Mononuclear cell (primary cell): ENCODE data around the gene DYNC1I1. TPM values are rescaled to one million over a fixed set of nuclear protein-coding genes. Genes with fewer than 3 reads are reported as not detected.

Experiments used
- H3K27me3 ChIP-seq: 2 replicates; pipeline ENCODE4 v1.6.0; 2011; ENCODE audit warnings: low read length, control low read depth; ENCODE audit not compliant: insufficient read depth
- H3K4me1 ChIP-seq: 2 replicates; pipeline ENCODE4 v1.5.1; 2011; ENCODE audit warnings: mild to moderate bottlenecking, low read length, control low read depth; ENCODE audit not compliant: insufficient read depth
- H3K4me3 ChIP-seq: 2 replicates; pipeline ENCODE4 v1.5.1; 2011; ENCODE audit warnings: mild to moderate bottlenecking, low read length, moderate library complexity
- H3K9me3 ChIP-seq: 2 replicates; pipeline ENCODE4 v1.5.1; 2011; ENCODE audit warnings: low read depth, mild to moderate bottlenecking, control low read depth, low read length
- total RNA-seq: library from RNA; depleted of rRNA; stranded (reverse); fragments of >200 nt; gene quantifications from one replicate; pipeline ENCODE4 v1.2.3, GENCODE V29; 2012

The DYNC1I1 gene
- total RNA-seq, 1 donor = 0.10 TPM

DNA sequence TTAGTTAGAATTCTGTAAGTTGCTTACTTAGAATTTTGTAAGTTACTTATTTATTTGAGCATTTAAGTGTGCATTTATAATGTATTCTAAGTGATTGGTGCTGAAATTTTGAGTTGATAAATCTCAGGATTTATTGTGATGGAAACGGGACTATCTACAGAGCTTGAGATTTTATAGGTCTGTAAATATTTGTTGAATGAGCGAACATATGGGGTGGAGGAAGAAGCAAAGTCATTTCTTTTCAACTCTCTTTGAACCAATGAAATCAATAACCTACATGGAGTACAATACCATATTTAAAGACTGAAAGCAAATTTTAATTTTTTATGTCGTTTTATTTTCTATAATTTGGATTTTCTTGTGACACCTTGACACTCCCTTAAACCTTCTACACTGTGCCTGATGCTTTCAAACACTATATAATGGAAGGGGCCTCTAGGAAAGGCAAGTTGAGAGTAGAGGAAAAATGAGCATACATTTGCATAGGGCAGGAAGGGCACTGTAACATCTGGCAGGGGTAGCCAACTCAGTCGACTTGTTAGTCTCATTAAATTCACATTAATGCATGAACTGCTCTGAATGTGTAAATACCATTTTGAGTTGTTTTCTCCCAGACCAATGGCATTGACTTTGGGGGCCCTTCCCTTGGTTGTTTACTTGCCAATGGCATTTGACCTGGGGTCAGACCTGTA, 204.2 kb downstream of the DYNC1I1 start:
- Histone ChIP-seq H3K27me3 (no peaks in the 10 kb centered on the region), H3K4me1 (no peaks in the 10 kb centered on the region), H3K4me3 (no peak overlapping the region), H3K9me3 (no peaks in the 10 kb centered on the region)

DNA sequence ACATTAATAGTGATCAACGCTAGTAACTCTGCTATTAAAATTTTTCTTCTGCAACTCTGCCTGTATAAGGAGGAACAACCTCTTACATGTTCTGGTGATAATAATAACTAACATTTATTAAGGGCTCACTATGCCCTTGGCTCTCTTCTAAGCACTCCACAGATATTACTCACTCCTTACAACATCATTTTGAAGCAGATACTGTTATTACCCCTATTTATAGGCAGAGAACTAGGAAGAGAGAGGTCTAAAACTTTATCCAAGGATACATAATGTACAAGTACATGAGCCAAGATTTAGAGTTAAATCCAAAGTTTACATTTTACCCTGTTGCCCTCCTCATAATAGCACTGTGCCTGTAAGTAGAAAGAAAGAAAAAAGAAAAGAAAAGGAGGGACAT, 205.6 kb downstream of the DYNC1I1 start:
- H3K4me1 ChIP-seq = no peaks in the 10 kb centered on the region
- H3K4me3 ChIP-seq = no peak overlapping the region
- H3K27me3 ChIP-seq = no peaks in the 10 kb centered on the region
- no peaks in the 10 kb centered on the region for H3K9me3 ChIP-seq

DNA sequence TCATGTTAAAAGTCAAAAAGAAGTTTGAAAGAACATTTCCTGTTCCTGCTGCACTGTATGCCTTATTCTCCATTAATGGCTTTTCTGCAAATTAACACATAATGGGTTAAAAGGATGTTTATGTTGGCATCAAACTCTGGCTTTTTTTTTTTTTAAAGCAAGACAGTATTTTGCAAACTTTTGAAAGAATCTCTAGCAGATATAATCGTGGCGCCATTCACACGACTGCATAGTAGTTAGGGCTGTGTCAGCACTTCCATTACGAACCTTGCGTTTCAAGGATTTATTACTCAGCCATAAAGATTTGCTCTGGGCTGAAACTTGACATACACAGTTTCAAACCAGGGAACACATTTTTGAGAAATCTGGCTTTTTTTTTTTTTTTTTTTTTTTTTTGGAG, 207.8 kb downstream of the DYNC1I1 start:
- H3K4me3 ChIP-seq = no peak overlapping the region
- no peaks in the 10 kb centered on the region for H3K4me1 ChIP-seq
- no peaks in the 10 kb centered on the region for H3K27me3 ChIP-seq
- no peaks in the 10 kb centered on the region for H3K9me3 ChIP-seq

DNA sequence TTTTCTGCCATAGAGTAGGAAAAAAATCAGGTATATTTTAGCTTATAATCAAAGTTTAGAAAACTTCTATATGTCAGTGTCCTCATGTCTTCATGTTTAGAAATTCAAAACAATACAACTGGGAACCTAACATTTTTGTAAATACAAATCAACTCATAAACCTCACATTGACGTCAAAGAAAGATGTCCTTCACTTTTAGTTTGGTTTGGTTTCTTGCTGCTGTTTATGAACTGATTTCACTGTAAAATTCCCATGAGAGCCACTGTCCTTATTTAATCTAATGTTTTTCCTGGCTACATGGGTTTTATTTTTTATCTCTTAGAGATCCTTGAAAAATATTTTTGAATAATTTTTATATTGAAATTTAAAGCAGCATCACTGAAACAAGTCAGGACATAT, 208.4 kb downstream of the DYNC1I1 start:
- no peaks in the 10 kb centered on the region for H3K4me1 ChIP-seq
- H3K27me3 ChIP-seq = no peaks in the 10 kb centered on the region
- H3K4me3 ChIP-seq = no peak overlapping the region
- H3K9me3 ChIP-seq = no peaks in the 10 kb centered on the region

GRCh38 chr7:95986178-95986764, 213.9 kb downstream of the DYNC1I1 start:
- H3K4me3 ChIP-seq = no peak overlapping the region
- no peaks in the 10 kb centered on the region for H3K9me3 ChIP-seq
- no peaks in the 10 kb centered on the region for H3K4me1 ChIP-seq

GRCh38 chr7:95989301-95989700, 216.9 kb downstream of the DYNC1I1 start:
- Histone ChIP-seq H3K27me3 (no peaks in the 10 kb centered on the region), H3K4me3 (no peak overlapping the region), H3K9me3 (no peaks in the 10 kb centered on the region), H3K4me1 (no peaks in the 10 kb centered on the region)

More at GRCh38 chr7:95986178-95986764, 213.9 kb downstream of the DYNC1I1 start:
- H3K27me3 ChIP-seq = no peaks in the 10 kb centered on the region

GRCh38 chr7:95993380-95993779, 221.0 kb downstream of the DYNC1I1 start:
- Histone ChIP-seq H3K4me3 (no peak overlapping the region), H3K4me1 (no peaks in the 10 kb centered on the region), H3K27me3 (no peaks in the 10 kb centered on the region), H3K9me3 (no peaks in the 10 kb centered on the region)

DNA sequence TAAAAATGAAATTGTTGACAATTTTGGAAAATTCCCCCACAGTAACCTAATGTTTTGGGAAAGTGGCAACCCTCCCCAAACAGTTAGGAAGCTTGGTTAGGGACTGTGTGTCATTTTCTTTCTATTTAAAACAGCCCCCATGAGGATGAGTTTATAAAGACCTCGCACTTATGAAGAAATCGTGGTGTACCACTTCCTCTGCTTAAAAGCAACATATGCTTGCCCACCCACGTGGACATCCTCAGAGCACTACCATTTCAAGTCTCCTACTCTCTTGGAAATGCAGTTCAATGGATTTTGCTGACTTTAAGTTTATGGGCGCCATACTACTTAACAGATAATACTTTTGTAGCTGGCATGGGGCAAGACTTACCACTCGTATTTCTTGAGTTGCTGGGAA, 223.8 kb downstream of the DYNC1I1 start:
- Histone ChIP-seq H3K9me3 (no peaks in the 10 kb centered on the region), H3K4me3 (no peak overlapping the region), H3K27me3 (no peaks in the 10 kb centered on the region), H3K4me1 (no peaks in the 10 kb centered on the region)

- Histone ChIP-seq H3K9me3 (no peaks in the 10 kb centered on the region), H3K4me1 (no peaks in the 10 kb centered on the region), H3K4me3 (no peak overlapping the region), H3K27me3 (no peaks in the 10 kb centered on the region)
Measured at GRCh38 chr7:95996886-95997285, 224.5 kb downstream of the DYNC1I1 start.

DNA sequence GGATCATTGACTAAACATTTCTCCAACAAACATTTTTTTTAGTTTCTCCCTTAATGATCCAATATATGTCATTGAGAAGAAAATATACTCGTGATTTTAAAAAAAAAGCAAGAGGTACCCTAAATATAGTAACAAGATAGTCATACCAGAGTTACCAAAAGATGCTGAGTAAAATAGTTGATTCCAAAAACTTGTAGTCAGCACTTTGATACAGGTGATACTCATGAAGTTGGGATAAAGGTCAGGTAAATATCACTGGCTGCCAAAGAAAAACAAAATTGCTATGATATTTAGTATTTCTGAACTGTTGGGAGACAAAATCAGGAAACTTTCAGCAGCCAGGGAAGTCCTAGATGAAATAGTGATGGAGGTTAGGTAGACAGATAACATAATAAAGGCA, 225.3 kb downstream of the DYNC1I1 start:
- Histone ChIP-seq H3K4me3 (no peak overlapping the region), H3K9me3 (no peaks in the 10 kb centered on the region), H3K27me3 (no peaks in the 10 kb centered on the region), H3K4me1 (no peaks in the 10 kb centered on the region)

DNA sequence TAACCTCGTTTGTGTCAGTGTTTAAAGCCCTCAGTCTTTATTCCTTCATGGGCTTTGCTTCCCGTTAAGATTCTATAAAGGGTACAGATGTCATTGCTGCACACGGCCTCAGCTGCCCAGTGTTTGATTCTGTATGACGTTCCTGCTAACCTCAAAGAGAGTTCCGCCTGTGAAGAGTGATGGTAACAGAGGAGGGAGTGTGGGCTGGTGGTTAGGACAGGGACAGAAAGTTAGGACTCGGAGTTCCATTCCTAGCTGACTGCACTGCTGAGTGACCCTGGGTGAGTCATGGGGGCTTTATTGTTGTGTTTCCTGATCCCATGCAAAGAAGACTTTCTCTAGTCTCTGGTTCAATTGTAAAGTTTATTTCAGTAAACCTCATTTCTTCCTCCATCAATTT, 227.1 kb downstream of the DYNC1I1 start:
- Histone ChIP-seq H3K4me3 (no peak overlapping the region), H3K9me3 (no peaks in the 10 kb centered on the region), H3K27me3 (no peaks in the 10 kb centered on the region), H3K4me1 (no peaks in the 10 kb centered on the region)

DNA sequence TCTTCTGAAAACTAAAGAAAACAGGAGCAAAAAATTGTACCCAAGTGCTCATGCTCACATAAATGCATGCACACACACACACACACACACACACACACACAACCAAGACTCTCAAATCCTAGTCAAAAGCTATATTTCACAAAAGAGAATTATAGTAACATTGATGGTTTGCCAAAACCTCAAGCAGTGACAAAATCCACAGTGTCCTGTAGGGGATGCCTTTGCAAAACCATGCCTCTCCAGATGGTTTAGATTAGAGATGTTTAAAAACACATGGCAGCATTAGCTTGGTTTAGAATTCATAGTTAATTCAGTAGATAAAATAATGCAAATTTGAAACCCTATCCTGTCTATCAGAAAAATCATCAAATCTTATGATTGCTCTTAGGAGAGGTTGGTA, 232.2 kb downstream of the DYNC1I1 start:
- Histone ChIP-seq H3K27me3 (no peaks in the 10 kb centered on the region), H3K9me3 (no peaks in the 10 kb centered on the region), H3K4me1 (no peaks in the 10 kb centered on the region), H3K4me3 (no peak overlapping the region)

- Histone ChIP-seq H3K27me3 (no peaks in the 10 kb centered on the region), H3K4me3 (no peak overlapping the region), H3K4me1 (no peaks in the 10 kb centered on the region), H3K9me3 (no peaks in the 10 kb centered on the region)
Measured at GRCh38 chr7:96005271-96005670, 232.9 kb downstream of the DYNC1I1 start.

- no peak overlapping the region for H3K4me3 ChIP-seq
Measured at GRCh38 chr7:96009148-96009547, 236.8 kb downstream of the DYNC1I1 start.

DNA sequence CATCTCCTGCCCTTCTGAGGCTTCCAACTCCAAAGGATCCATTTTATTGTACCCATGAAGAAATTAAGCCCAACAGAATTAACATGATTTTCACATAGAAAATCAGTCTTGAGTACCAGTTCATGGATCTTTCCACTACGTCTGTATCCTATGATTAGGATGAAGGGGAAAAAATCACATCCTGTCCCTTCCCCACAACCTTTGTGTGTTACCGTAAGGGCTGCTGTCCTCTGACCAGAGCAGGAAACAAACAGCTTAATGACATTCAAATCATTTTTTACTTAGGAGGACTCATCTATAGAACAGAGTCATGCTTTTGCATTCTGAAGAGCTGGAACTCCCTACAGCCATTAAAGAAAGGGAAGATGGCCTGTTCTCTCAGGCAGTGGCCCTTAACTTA, 241.5 kb downstream of the DYNC1I1 start:
- H3K4me1 ChIP-seq = no peaks in the 10 kb centered on the region
- no peak overlapping the region for H3K4me3 ChIP-seq
- H3K9me3 ChIP-seq = no peaks in the 10 kb centered on the region
- H3K27me3 ChIP-seq = no peaks in the 10 kb centered on the region

More at GRCh38 chr7:96009148-96009547, 236.8 kb downstream of the DYNC1I1 start:
- no peaks in the 10 kb centered on the region for H3K4me1 ChIP-seq
- no peaks in the 10 kb centered on the region for H3K27me3 ChIP-seq
- no peaks in the 10 kb centered on the region for H3K9me3 ChIP-seq

DNA sequence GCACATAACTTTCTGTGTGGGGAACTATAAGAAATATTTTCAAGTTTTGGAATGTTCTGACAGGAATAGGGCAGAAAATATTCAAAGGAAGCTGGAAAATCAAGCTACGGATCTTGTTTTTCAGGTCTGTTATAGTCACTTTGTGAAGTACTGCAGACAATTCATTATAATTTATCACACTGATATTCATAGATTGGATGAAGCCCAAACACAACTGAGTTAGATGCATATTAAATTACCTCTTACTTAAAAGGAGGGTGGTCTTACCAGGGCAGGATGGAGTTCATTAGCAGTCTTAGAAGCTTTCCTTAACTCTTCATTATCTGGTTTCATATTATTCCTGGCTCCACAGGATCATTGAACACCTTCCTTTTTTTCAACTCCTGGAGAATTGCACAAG, 242.3 kb downstream of the DYNC1I1 start:
- H3K27me3 ChIP-seq = no peaks in the 10 kb centered on the region

More for the DNA sequence above, 242.3 kb downstream of the DYNC1I1 start:
- Histone ChIP-seq H3K4me3 (no peak overlapping the region), H3K9me3 (no peaks in the 10 kb centered on the region), H3K4me1 (no peaks in the 10 kb centered on the region)
